Measurements from ENCODE around the gene TNFRSF21. TPM values are rescaled to one million over a fixed set of nuclear protein-coding genes. Genes with fewer than 3 reads are reported as not detected.

The TNFRSF21 gene
- total RNA-seq, 2 donors from 2014 or later: 21.8 to 22.5 TPM

DNA sequence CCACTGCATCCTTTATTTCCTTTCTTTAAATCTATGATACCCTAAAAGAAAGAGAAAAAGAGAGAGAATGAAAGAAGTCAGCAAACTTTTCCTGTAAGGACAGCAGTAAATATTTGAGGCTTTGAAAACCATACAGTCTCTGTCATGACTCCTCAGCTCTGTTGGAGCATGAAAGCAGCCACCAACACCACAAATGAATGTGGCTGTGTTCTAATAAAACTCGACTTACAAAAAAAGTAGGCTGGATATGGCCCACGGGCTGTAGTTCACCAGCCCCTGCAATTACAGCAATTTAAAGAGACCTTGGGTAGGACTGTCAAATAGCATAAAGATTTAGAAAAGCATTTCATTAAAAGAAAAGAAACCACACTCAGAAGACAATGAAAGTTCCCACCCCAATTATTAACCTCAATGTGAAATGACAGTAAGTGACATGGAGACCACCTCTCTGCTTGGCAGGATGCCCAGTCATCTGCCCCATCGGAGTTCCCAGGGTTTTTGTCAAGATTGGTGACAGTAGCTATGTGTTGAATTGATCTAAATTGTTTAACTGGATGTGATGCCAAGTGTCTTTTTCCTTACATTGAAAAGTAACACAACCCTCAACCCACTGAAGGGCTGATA, 50.9 kb downstream of the TNFRSF21 start:
- no peak overlapping the region for H3K4me3 ChIP-seq
- no peaks in the 10 kb centered on the region for H3K9me3 ChIP-seq
- 40% methylated on average over 3 of the region's 3 CpGs for WGBS
- H3K27me3 ChIP-seq (replicated peaks; ENCODE audit: insufficient read depth): no peaks in the 10 kb centered on the region
- no peaks in the 10 kb centered on the region for H3K36me3 ChIP-seq
- no peaks in the 10 kb centered on the region for H3K4me1 ChIP-seq (replicated peaks)
- H3K27ac ChIP-seq: no peak overlapping the region
- intact Hi-C loops (cut with DNase I): no loop called here
- no peak for DNase-seq (ENCODE audit: low spot score)
- TF ChIP-seq POLR2A (IDR thresholded peaks at IDR 0.05) (no peak), POLR2AphosphoS5 (IDR thresholded peaks at IDR 0.05) (no peak)
- TF ChIP-seq, protein P1, sequence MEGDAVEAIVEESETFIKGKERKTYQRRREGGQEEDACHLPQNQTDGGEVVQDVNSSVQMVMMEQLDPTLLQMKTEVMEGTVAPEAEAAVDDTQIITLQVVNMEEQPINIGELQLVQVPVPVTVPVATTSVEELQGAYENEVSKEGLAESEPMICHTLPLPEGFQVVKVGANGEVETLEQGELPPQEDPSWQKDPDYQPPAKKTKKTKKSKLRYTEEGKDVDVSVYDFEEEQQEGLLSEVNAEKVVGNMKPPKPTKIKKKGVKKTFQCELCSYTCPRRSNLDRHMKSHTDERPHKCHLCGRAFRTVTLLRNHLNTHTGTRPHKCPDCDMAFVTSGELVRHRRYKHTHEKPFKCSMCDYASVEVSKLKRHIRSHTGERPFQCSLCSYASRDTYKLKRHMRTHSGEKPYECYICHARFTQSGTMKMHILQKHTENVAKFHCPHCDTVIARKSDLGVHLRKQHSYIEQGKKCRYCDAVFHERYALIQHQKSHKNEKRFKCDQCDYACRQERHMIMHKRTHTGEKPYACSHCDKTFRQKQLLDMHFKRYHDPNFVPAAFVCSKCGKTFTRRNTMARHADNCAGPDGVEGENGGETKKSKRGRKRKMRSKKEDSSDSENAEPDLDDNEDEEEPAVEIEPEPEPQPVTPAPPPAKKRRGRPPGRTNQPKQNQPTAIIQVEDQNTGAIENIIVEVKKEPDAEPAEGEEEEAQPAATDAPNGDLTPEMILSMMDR (IDR thresholded peaks at IDR 0.05): no peak

GRCh38 chr6:47256981-47257730, 52.5 kb downstream of the TNFRSF21 start:
- TF ChIP-seq POLR2A (IDR thresholded peaks at IDR 0.05): no peak
- no peak for TF ChIP-seq POLR2AphosphoS5 (IDR thresholded peaks at IDR 0.05)
- TF ChIP-seq, protein P1 (IDR thresholded peaks at IDR 0.05): no peak
- Histone ChIP-seq H3K9me3 (no peaks in the 10 kb centered on the region), H3K4me3 (no peak overlapping the region), H3K27ac (no peak overlapping the region), H3K36me3 (no peaks in the 10 kb centered on the region), H3K4me1 (replicated peaks) (no peaks in the 10 kb centered on the region), H3K27me3 (replicated peaks; ENCODE audit: insufficient read depth) (no peaks in the 10 kb centered on the region)
- intact Hi-C loops (cut with DNase I): no loop called here
- 81% methylated on average over 6 of the region's 6 CpGs for WGBS
- DNase-seq (ENCODE audit: low spot score): no peak

GRCh38 chr6:47256361-47256760, 53.3 kb downstream of the TNFRSF21 start:
- 93% methylated on average over 1 of the region's 1 CpG for WGBS
- intact Hi-C loops (cut with DNase I): no loop called here
- no peak overlapping the region for H3K4me3 ChIP-seq
- no peak for DNase-seq (ENCODE audit: low spot score)
- no peaks in the 10 kb centered on the region for H3K27me3 ChIP-seq (replicated peaks; ENCODE audit: insufficient read depth)
- H3K9me3 ChIP-seq: no peaks in the 10 kb centered on the region
- no peaks in the 10 kb centered on the region for H3K4me1 ChIP-seq (replicated peaks)
- TF ChIP-seq POLR2A (IDR thresholded peaks at IDR 0.05): no peak
- TF ChIP-seq POLR2AphosphoS5 (IDR thresholded peaks at IDR 0.05): no peak
- TF ChIP-seq, protein P1 (IDR thresholded peaks at IDR 0.05): no peak
- H3K27ac ChIP-seq: no peak overlapping the region
- H3K36me3 ChIP-seq: no peaks in the 10 kb centered on the region

GRCh38 chr6:47254906-47255305, 54.8 kb downstream of the TNFRSF21 start:
- no peak for TF ChIP-seq POLR2AphosphoS5 (IDR thresholded peaks at IDR 0.05)
- TF ChIP-seq, protein P1 (IDR thresholded peaks at IDR 0.05): no peak
- no peak for TF ChIP-seq POLR2A (IDR thresholded peaks at IDR 0.05)
- H3K27ac ChIP-seq: no peak overlapping the region
- no peak overlapping the region for H3K4me3 ChIP-seq
- no peaks in the 10 kb centered on the region for H3K4me1 ChIP-seq (replicated peaks)
- no peaks in the 10 kb centered on the region for H3K27me3 ChIP-seq (replicated peaks; ENCODE audit: insufficient read depth)
- WGBS: 94% methylated on average over 3 of the region's 3 CpGs
- intact Hi-C loops (cut with DNase I): no loop called here
- H3K36me3 ChIP-seq: no peaks in the 10 kb centered on the region
- DNase-seq (ENCODE audit: low spot score): no peak
- H3K9me3 ChIP-seq: no peaks in the 10 kb centered on the region

DNA sequence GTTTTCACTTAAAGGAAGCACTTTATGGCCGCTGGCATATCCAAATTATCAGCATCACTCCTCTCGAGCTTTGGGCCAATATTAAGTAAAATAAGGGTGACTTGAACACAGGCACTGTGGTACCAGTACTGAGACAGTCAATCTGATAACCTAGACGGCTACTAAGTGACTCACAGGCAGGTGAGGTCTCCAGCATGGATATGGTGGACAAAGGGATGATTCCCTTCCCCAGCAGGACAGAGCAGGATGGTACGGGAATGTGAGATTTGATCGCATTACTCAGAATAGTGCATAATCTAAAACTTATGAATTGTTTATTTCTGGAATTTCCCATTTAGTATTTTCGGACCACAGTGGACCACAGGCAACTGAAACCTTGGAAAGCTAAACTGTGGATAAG, 55.7 kb downstream of the TNFRSF21 start:
- TF ChIP-seq POLR2A (IDR thresholded peaks at IDR 0.05) (no peak), POLR2AphosphoS5 (IDR thresholded peaks at IDR 0.05) (no peak)
- TF ChIP-seq, protein P1 (IDR thresholded peaks at IDR 0.05): no peak
- Histone ChIP-seq H3K4me3 (no peak overlapping the region), H3K27me3 (replicated peaks; ENCODE audit: insufficient read depth) (no peaks in the 10 kb centered on the region), H3K4me1 (replicated peaks) (no peaks in the 10 kb centered on the region), H3K9me3 (no peaks in the 10 kb centered on the region), H3K36me3 (no peaks in the 10 kb centered on the region), H3K27ac (no peak overlapping the region)
- intact Hi-C loops (cut with DNase I): no loop called here
- no peak for DNase-seq (ENCODE audit: low spot score)
- WGBS: 93% methylated on average over 6 of the region's 6 CpGs

Measured in prostate gland (tissue), 2 donors.